Measurements from ENCODE around the gene JAKMIP1. TPM values are rescaled to one million over a fixed set of nuclear protein-coding genes. Genes with fewer than 3 reads are reported as not detected.
"Not testable (repeated sequence)": the region's sequence is repeated elsewhere in the genome, so short reads cannot be mapped to it uniquely, and the experiment has no call there.

Gene JAKMIP1
- total RNA-seq, 1 experiment from 2014 or later, result not detected

DNA sequence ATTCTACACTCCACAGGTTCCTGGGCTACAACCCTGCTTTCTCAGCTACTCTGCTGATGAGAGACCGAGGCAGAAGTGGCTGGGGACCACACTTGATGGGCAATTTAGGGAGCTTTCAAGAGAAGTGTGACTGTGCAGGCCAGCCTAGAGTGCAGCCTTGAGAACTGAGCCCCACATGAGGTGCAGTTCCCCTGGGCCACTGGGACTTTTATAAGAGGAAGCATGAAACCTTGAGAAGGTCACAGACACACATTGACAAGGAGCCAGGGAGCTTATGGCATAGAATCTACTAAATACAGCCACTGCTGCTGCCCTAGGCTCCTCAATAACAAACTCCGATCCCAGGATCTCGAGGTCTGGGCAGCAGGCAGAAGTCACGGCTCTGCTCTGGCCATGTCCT is 195.2 kb downstream of the JAKMIP1 start:
- no peaks in the 10 kb centered on the region for H3K36me3 ChIP-seq (ENCODE audit: control insufficient read depth in 1 of 2, insufficient read depth in 2 of 2, low read length in 2 of 2)
- POLR2A ChIA-PET, result no interaction called here
- no peak overlapping the region for H2AFZ ChIP-seq (ENCODE audit: low read depth, low read length, poor library complexity, severe bottlenecking)
- intact Hi-C loops (cut with micrococcal nuclease), result no loop called here
- BruUV-seq (replicated peaks), result no TSS peak
- H3K4me2 ChIP-seq (ENCODE audit: low read length), result no peak overlapping the region
- CTCF ChIA-PET, result no interaction called here
- no peak overlapping the region for H3K27ac ChIP-seq (ENCODE audit: low read depth, low read length)
- ATAC-seq, result no peak
- no peak overlapping the region for H3K4me3 ChIP-seq (replicated peaks in 1 of 2; ENCODE audit: low read depth in 1 of 2, low read length in 2 of 2)
- H3K9me3 ChIP-seq (ENCODE audit: control insufficient read depth in 1 of 2, insufficient read depth in 1 of 2, low read depth in 1 of 2, low read length in 2 of 2), result no peaks in the 10 kb centered on the region; a peak in 1 of 4 replicates
- no peaks in the 10 kb centered on the region for H4K20me1 ChIP-seq (ENCODE audit: insufficient read depth)
- H3K4me1 ChIP-seq (ENCODE audit: control insufficient read depth in 1 of 2, insufficient read depth in 2 of 2, low read length in 2 of 2), result no peaks in the 10 kb centered on the region
- H3K9ac ChIP-seq (ENCODE audit: low read length), result no peak overlapping the region
- peaks cover 37% of the 10 kb centered on the region for H3K27me3 ChIP-seq (ENCODE audit: insufficient read depth, low read length)
- H3K9me2 ChIP-seq (ENCODE audit: insufficient read depth), result no peaks in the 10 kb centered on the region
- TF ChIP-seq CBX3 (IDR thresholded peaks at IDR 0.05; ENCODE audit: low read depth) (no peak), SRF (IDR thresholded peaks at IDR 0.05; ENCODE audit: low read depth) (no peak)
- no peak for DNase-seq (ENCODE audit: low read depth, low spot score)
- RAD21 ChIA-PET (ENCODE audit: low non-redundant PET in 1 of 2, low total read pairs in 2 of 2, uncharacterized antibody in 2 of 2, unreplicated experiment in 2 of 2), result no interaction called here
- H3K79me2 ChIP-seq (ENCODE audit: insufficient read depth, low read length), result no peaks in the 10 kb centered on the region

DNA sequence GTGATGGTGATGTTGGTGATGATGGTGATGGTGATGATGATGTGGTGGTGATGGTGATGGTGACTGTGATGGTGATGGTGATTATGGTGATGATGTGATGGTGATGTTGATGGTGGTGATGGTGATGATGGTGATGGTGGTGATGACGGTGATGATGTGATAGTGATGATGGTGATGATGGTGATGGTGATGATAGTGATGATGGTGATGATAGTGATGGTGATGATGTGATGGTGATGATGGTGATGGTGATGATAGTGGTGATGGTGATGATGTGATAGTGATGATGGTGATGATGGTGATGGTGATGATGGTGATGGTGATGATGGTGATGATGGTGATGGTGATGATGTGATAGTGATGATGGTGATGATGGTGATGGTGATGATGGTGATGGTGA is 196.9 kb downstream of the JAKMIP1 start:
- BruUV-seq (replicated peaks); H3K36me3 ChIP-seq (ENCODE audit: control insufficient read depth in 1 of 2, insufficient read depth in 2 of 2, low read length in 2 of 2); H3K79me2 ChIP-seq (ENCODE audit: insufficient read depth, low read length); ATAC-seq; H3K9me3 ChIP-seq (ENCODE audit: control insufficient read depth in 1 of 2, insufficient read depth in 1 of 2, low read depth in 1 of 2, low read length in 2 of 2); CTCF ChIA-PET; H3K4me3 ChIP-seq (replicated peaks in 1 of 2; ENCODE audit: low read depth in 1 of 2, low read length in 2 of 2); H3K4me1 ChIP-seq (ENCODE audit: control insufficient read depth in 1 of 2, insufficient read depth in 2 of 2, low read length in 2 of 2); intact Hi-C loops (cut with micrococcal nuclease); H3K9ac ChIP-seq (ENCODE audit: low read length); RAD21 ChIA-PET (ENCODE audit: low non-redundant PET in 1 of 2, low total read pairs in 2 of 2, uncharacterized antibody in 2 of 2, unreplicated experiment in 2 of 2); H4K20me1 ChIP-seq (ENCODE audit: insufficient read depth); DNase-seq (ENCODE audit: low read depth, low spot score); POLR2A ChIA-PET; H3K9me2 ChIP-seq (ENCODE audit: insufficient read depth); H3K4me2 ChIP-seq (ENCODE audit: low read length); H2AFZ ChIP-seq (ENCODE audit: low read depth, low read length, poor library complexity, severe bottlenecking); H3K27ac ChIP-seq (ENCODE audit: low read depth, low read length): not testable (repeated sequence)
- peaks cover 46% of the 10 kb centered on the region for H3K27me3 ChIP-seq (ENCODE audit: insufficient read depth, low read length)

DNA sequence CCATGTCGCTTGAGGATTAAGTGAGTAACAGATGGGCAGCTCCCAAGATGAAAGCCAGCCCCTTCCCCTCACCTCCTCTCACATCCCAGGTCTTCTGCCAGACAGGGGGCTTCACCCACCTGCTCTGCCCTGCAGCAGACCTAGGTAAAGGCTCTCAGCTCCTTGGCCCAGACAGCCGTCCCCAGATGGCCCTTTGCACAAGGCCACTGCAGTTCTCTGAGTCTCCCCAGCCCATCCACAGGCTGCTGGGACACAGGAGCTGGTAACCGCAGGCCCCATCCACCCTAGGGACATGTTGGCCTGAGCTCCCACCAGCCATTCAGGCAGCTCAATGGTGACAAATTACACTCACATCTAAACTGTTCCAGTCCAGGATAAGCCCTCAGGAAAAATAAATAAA is 197.4 kb downstream of the JAKMIP1 start:
- no peaks in the 10 kb centered on the region for H4K20me1 ChIP-seq (ENCODE audit: insufficient read depth)
- BruUV-seq (replicated peaks), result no TSS peak

More for the DNA sequence above, 197.4 kb downstream of the JAKMIP1 start:
- POLR2A ChIA-PET, result no interaction called here
- Histone ChIP-seq H3K4me1 (ENCODE audit: control insufficient read depth in 1 of 2, insufficient read depth in 2 of 2, low read length in 2 of 2) (no peaks in the 10 kb centered on the region), H3K9me3 (ENCODE audit: control insufficient read depth in 1 of 2, insufficient read depth in 1 of 2, low read depth in 1 of 2, low read length in 2 of 2) (no peaks in the 10 kb centered on the region; a peak in 1 of 4 replicates), H3K36me3 (ENCODE audit: control insufficient read depth in 1 of 2, insufficient read depth in 2 of 2, low read length in 2 of 2) (no peaks in the 10 kb centered on the region), H3K4me3 (replicated peaks in 1 of 2; ENCODE audit: low read depth in 1 of 2, low read length in 2 of 2) (no peak overlapping the region), H3K4me2 (ENCODE audit: low read length) (no peak overlapping the region), H3K9ac (ENCODE audit: low read length) (no peak overlapping the region), H3K79me2 (ENCODE audit: insufficient read depth, low read length) (no peaks in the 10 kb centered on the region), H3K27ac (ENCODE audit: low read depth, low read length) (no peak overlapping the region), H3K9me2 (ENCODE audit: insufficient read depth) (no peaks in the 10 kb centered on the region), H2AFZ (ENCODE audit: low read depth, low read length, poor library complexity, severe bottlenecking) (no peak overlapping the region), H3K27me3 (ENCODE audit: insufficient read depth, low read length) (peaks cover 46% of the 10 kb centered on the region)
- CTCF ChIA-PET, result interaction anchor here (0.9 kb wide), 1 partner anchor 17 kb away, joined by 3 read pairs; no protein-coding TSS in a partner anchor
- RAD21 ChIA-PET (ENCODE audit: low non-redundant PET in 1 of 2, low total read pairs in 2 of 2, uncharacterized antibody in 2 of 2, unreplicated experiment in 2 of 2), result no interaction called here
- intact Hi-C loops (cut with micrococcal nuclease), result no loop called here
- no peak for DNase-seq (ENCODE audit: low read depth, low spot score)
- TF ChIP-seq EGR1 (IDR thresholded peaks at IDR 0.05; ENCODE audit: low read depth), result no peak
- TF ChIP-seq POLR2AphosphoS5 (IDR thresholded peaks at IDR 0.05; ENCODE audit: low read depth, low read length), result no peak
- no peak for TF ChIP-seq POLR2A (IDR thresholded peaks at IDR 0.05; ENCODE audit: borderline replicate concordance, extremely low read depth, insufficient read depth, insufficient read length)
- TF ChIP-seq CEBPB (IDR thresholded peaks at IDR 0.05; ENCODE audit: low read depth), result no peak
- TF ChIP-seq, protein P1, sequence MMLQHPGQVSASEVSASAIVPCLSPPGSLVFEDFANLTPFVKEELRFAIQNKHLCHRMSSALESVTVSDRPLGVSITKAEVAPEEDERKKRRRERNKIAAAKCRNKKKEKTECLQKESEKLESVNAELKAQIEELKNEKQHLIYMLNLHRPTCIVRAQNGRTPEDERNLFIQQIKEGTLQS (IDR thresholded peaks at IDR 0.05), result no peak
- TF ChIP-seq JUND (IDR thresholded peaks at IDR 0.05), result no peak
- no peak for ATAC-seq
